Psoas muscle (tissue), 8 donors: ENCODE measurements around the gene BANP. TPM values are rescaled to one million over a fixed set of nuclear protein-coding genes. Genes with fewer than 3 reads are reported as not detected.

Experiments
- ATAC-seq, 4 donors: fragments of 200-7000 bp; cut with Tn5 transposase; one replicate each; pipeline ENCODE4 v1.9.1; 2020; ENCODE audit warnings: moderate library complexity in 3 of 4, mild to moderate bottlenecking in 2 of 4
- DNase-seq, 2 donors: peaks; one replicate each; pipeline ENCODE4 v3.0.0-alpha.2; 2020
- H3K27ac ChIP-seq: fragments of 200-600 bp; one replicate; pipeline ENCODE4 v1.8.0; 2022
- H3K27me3 ChIP-seq, 3 donors: fragments of 200-600 bp in 1 of 3; one replicate each; pipeline versions ENCODE4 v1.6.1 to v1.8.0; 2013 to 2022; ENCODE audit warnings: low read length in 2 of 3, mild to moderate bottlenecking in 2 of 3, moderate library complexity in 1 of 3; ENCODE audit not compliant: insufficient read depth in 3 of 3
- H3K36me3 ChIP-seq, 2 donors: fragments of 200-600 bp in 1 of 2; one replicate each; pipeline versions ENCODE4 v1.6.1 to v1.8.0; 2013 to 2022; ENCODE audit warnings: low read depth in 1 of 2, mild to moderate bottlenecking in 1 of 2, moderate library complexity in 1 of 2; ENCODE audit not compliant: insufficient read depth in 1 of 2
- H3K4me1 ChIP-seq: fragments of 200-600 bp; one replicate; pipeline ENCODE4 v1.8.0; 2022
- H3K4me3 ChIP-seq: fragments of 200-600 bp; one replicate; pipeline ENCODE4 v1.8.0; 2022; ENCODE audit warnings: mild to moderate bottlenecking
- H3K9me3 ChIP-seq: fragments of 200-600 bp; one replicate; pipeline ENCODE4 v1.8.0; 2022
- WGBS, 3 donors: extraction: QIAGEN DNeasy Blood & Tissue Kit; methylation state at CpG; one replicate each; pipeline versions ENCODE4 v1.1.6 to v1.1.7; 2013; 5-methylcytosine and 5-hydroxymethylcytosine counted together
- intact Hi-C, 2 donors: fragments of 100-400 bp; cut with DNase I; formaldehyde crosslinking; loops; one replicate each; pipeline versions ENCODE4 v1.11.0 to v1.14.2; 2022
- polyA plus RNA-seq, 3 donors: library from polyadenylated mRNA; stranded (reverse); fragments of 200-250 nt; gene quantifications; one replicate each; pipeline ENCODE4 v1.2.3, GENCODE V29; 2013
- total RNA-seq, 4 donors: library from RNA; stranded (reverse); fragmentation: NEBNext Ultra II Directional in 2 of 4; extraction: Animal tissue kit (Norgen Biotek cat#: 25700) in 2 of 4; gene quantifications; one replicate each; pipeline versions ENCODE4 v1.2.1 to v1.2.4, GENCODE V29; 2021 to 2023
- TF ChIP-seq, protein P1 (sequence below): fragments of 200-600 bp; IDR thresholded peaks from one replicate; pipeline ENCODE4 v1.8.0; 2022; ENCODE audit warnings: antibody characterized with exemption
- donor health status: healthy with polysubstance abuse.
- donor health status: DM: no; HTN: no; CAD: no; lungs with moderate emphysema.
- donor health status: Bipolar disorder and iron deficiency.
- donor health status: healthy.
- donor health status: DM: yes; HTN: yes; CAD: no.
- donor health status: DM: no; HTN: no; CAD: no.
- donor health status: DM: no; HTN: no; CAD: no.
- donor health status: DM: yes; HTN: yes; CAD: no.

Gene BANP
- total and polyA plus RNA-seq, 7 donors, result 7.7 to 15.3 (median 14.2) TPM

DNA sequence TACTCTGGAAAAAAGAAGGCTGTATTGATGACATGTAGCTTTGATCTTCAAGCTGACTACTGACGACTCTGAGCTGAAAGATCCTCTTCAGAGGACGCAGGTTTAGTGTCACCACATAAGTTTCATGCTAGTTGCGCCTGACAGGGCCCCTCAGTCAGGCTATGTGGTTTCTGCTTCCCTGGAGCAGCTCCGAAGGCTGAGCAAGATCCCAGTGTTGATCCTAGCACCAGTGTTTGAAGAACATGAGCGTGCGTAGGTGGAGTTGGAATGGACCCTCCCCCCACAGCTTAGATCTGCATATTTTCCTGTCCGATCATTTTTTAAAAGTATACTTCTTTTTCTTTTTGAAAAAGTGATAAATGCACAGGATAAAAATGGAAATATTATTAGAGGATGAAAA lies 17.3 kb downstream of the BANP start:
- ATAC-seq, result no peak
- H3K27ac ChIP-seq, result no peak overlapping the region
- peaks cover 21% of the 10 kb centered on the region for H3K4me1 ChIP-seq
- intact Hi-C loops, result no loop called here
- H3K27me3 ChIP-seq, result no peaks in the 10 kb centered on the region
- TF ChIP-seq, protein P1, sequence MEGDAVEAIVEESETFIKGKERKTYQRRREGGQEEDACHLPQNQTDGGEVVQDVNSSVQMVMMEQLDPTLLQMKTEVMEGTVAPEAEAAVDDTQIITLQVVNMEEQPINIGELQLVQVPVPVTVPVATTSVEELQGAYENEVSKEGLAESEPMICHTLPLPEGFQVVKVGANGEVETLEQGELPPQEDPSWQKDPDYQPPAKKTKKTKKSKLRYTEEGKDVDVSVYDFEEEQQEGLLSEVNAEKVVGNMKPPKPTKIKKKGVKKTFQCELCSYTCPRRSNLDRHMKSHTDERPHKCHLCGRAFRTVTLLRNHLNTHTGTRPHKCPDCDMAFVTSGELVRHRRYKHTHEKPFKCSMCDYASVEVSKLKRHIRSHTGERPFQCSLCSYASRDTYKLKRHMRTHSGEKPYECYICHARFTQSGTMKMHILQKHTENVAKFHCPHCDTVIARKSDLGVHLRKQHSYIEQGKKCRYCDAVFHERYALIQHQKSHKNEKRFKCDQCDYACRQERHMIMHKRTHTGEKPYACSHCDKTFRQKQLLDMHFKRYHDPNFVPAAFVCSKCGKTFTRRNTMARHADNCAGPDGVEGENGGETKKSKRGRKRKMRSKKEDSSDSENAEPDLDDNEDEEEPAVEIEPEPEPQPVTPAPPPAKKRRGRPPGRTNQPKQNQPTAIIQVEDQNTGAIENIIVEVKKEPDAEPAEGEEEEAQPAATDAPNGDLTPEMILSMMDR, result no peak
- H3K36me3 ChIP-seq, result no peaks in the 10 kb centered on the region
- WGBS, 3 donors, result 95% methylated on average over 7 of the region's 7 CpGs
- DNase-seq, result no peak
- no peak overlapping the region for H3K4me3 ChIP-seq
- H3K9me3 ChIP-seq, result peaks cover 21% of the 10 kb centered on the region

DNA sequence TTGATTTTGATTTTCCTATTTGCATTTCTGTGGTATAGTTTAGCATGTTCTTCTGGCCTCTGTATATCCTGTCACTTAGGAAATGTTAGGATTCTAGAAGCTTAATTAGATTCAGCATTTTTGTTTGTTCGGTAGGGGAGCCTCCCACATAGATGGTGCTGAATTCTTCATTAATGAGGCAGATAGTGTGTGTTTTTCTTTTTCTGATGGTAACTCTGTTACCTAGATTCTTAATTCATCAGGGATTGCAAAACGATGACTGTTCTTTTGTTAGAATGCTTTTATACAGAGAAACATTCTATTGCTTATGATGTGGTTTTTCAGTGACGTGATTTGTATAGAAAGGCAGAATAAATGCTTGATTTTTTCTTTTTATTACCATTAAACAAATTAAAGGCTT lies 19.0 kb downstream of the BANP start:
- Histone ChIP-seq H3K4me1 (peaks cover 13% of the 10 kb centered on the region), H3K27ac (no peak overlapping the region), H3K9me3 (peaks cover 21% of the 10 kb centered on the region), H3K4me3 (no peak overlapping the region), H3K27me3 (no peaks in the 10 kb centered on the region), H3K36me3 (no peaks in the 10 kb centered on the region)
- ATAC-seq (no peak), DNase-seq (no peak)
- TF ChIP-seq, protein P1, result no peak
- intact Hi-C loops, result no loop called here
- 61 to 80% (median 63%) methylated on average over 3 of the region's 3 CpGs for WGBS, 3 donors

- 97 to 100% (median 100%) methylated on average over 2 of the region's 2 CpGs for WGBS, 3 donors
- no peak overlapping the region for H3K4me3 ChIP-seq
- DNase-seq, result no peak
- no peak for ATAC-seq
- intact Hi-C loops, result no loop called here
- no peaks in the 10 kb centered on the region for H3K36me3 ChIP-seq
- peaks cover 1% of the 10 kb centered on the region for H3K4me1 ChIP-seq
- H3K27ac ChIP-seq, result no peak overlapping the region
- H3K27me3 ChIP-seq, result no peaks in the 10 kb centered on the region
- TF ChIP-seq, protein P1, result no peak
- H3K9me3 ChIP-seq, result peaks cover 21% of the 10 kb centered on the region
Observed at GRCh38 chr16:87971933-87972332, 20.7 kb downstream of the BANP start.

DNA sequence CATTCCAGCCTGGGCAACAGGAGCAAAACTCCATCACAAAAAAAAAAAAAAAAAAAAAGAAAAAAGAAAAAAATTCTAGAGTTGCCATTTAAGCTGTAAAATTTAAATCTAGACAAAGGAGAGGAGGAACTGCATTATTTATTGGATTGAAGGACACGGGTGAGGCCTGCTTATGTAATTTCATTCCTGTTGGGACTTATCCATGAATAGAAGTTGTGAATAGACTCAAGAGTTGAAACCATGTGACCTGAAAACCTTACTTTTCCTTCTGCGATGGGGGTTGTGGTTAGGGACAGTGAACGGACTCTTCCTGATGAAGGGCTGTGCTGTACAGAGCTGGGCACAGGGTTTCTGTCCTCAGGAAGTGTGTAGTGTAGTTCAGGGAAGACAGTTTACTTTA lies 22.5 kb downstream of the BANP start:
- Histone ChIP-seq H3K4me3 (no peak overlapping the region), H3K27ac (no peak overlapping the region), H3K4me1 (no peaks in the 10 kb centered on the region), H3K27me3 (no peaks in the 10 kb centered on the region), H3K36me3 (peaks cover 0 to 10% of the 10 kb centered on the region in 2 donors), H3K9me3 (peaks cover 21% of the 10 kb centered on the region)
- 74 to 77% (median 75%) methylated on average over 3 of the region's 3 CpGs for WGBS, 3 donors
- DNase-seq, result no peak
- no peak for ATAC-seq
- TF ChIP-seq, protein P1, result no peak
- intact Hi-C loops, result no loop called here

DNA sequence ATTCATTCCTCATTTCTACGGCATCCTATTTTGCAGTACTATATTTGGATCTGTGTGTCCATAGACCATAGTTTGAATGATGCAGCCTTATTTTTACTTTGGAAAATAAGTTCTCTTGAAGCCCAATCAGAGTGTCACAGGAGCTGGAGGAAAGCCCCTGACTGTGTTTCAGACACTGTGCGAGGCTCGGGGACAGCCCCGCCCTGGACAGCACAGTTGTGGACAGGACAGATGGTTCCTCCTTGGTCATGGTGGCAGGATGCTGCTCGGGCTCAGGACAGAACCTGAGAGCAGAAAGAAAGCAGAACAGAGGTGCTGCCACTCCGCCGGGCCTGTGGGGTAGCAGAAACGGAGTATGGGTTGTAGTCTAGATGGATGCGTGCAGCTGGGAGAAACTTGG lies 22.9 kb downstream of the BANP start:
- no peak overlapping the region for H3K27ac ChIP-seq
- H3K27me3 ChIP-seq, result no peaks in the 10 kb centered on the region
- TF ChIP-seq, protein P1, result no peak
- H3K36me3 ChIP-seq, result peaks cover 0 to 11% of the 10 kb centered on the region in 2 donors
- no peak overlapping the region for H3K4me3 ChIP-seq
- DNase-seq, result no peak
- intact Hi-C loops, result no loop called here
- WGBS, 3 donors, result 84 to 88% (median 87%) methylated on average over 9 of the region's 9 CpGs
- H3K4me1 ChIP-seq, result peaks cover 3% of the 10 kb centered on the region
- H3K9me3 ChIP-seq, result peaks cover 21% of the 10 kb centered on the region
- ATAC-seq, result no peak
